Measurements from ENCODE around the gene MRPL51. TPM values are rescaled to one million over a fixed set of nuclear protein-coding genes. Genes with fewer than 3 reads are reported as not detected.

Gene MRPL51
- polyA plus RNA-seq, 1 donor from 2014 or later, result 117 TPM

- TF ChIP-seq POLR2AphosphoS5 (IDR thresholded peaks at IDR 0.05) (no peak), MXI1 (conservative IDR thresholded peaks at IDR 0.05; ENCODE audit: poor library complexity, severe bottlenecking) (no peak), CTCF (IDR thresholded peaks at IDR 0.05; ENCODE audit: poor library complexity, severe bottlenecking) (no peak), EZH2 (IDR thresholded peaks at IDR 0.05; ENCODE audit: borderline replicate concordance, insufficient read depth, low read length, poor library complexity, severe bottlenecking) (no peak), SMC3 (conservative IDR thresholded peaks at IDR 0.05; ENCODE audit: poor library complexity) (no peak), REST (IDR thresholded peaks at IDR 0.05; ENCODE audit: borderline replicate concordance) (no peak), TAF1 (IDR thresholded peaks at IDR 0.05; ENCODE audit: low read depth) (no peak), EP300 (conservative IDR thresholded peaks at IDR 0.05; ENCODE audit: poor library complexity, severe bottlenecking) (no peak), RAD21 (conservative IDR thresholded peaks at IDR 0.05) (no peak)
- Histone ChIP-seq H3K9me3 (ENCODE audit: low read length) (no peaks in the 10 kb centered on the region), H3K36me3 (ENCODE audit: insufficient read depth, low read length) (no peaks in the 10 kb centered on the region), H3K9ac (ENCODE audit: low read length) (no peak overlapping the region), H3K79me2 (replicated peaks; ENCODE audit: insufficient read depth, low read length) (no peaks in the 10 kb centered on the region), H2AFZ (ENCODE audit: low read depth, low read length) (no peak overlapping the region), H3K4me3 (ENCODE audit: low read length) (no peak overlapping the region), H4K20me1 (ENCODE audit: insufficient read depth) (no peaks in the 10 kb centered on the region), H3F3A (ENCODE audit: insufficient read depth, low read length, poor library complexity, severe bottlenecking) (no peaks in the 10 kb centered on the region), H3K9me2 (ENCODE audit: insufficient read depth, low read length) (no peaks in the 10 kb centered on the region), H3K4me2 (ENCODE audit: low read length) (no peak overlapping the region), H3K27ac (ENCODE audit: low read length) (no peak overlapping the region), H3K27me3 (ENCODE audit: insufficient read depth, low read depth, low read length) (no peaks in the 10 kb centered on the region)
These were observed 34.1 kb downstream of the MRPL51 start for GRCh38 chr12:6459004-6459337.

DNA sequence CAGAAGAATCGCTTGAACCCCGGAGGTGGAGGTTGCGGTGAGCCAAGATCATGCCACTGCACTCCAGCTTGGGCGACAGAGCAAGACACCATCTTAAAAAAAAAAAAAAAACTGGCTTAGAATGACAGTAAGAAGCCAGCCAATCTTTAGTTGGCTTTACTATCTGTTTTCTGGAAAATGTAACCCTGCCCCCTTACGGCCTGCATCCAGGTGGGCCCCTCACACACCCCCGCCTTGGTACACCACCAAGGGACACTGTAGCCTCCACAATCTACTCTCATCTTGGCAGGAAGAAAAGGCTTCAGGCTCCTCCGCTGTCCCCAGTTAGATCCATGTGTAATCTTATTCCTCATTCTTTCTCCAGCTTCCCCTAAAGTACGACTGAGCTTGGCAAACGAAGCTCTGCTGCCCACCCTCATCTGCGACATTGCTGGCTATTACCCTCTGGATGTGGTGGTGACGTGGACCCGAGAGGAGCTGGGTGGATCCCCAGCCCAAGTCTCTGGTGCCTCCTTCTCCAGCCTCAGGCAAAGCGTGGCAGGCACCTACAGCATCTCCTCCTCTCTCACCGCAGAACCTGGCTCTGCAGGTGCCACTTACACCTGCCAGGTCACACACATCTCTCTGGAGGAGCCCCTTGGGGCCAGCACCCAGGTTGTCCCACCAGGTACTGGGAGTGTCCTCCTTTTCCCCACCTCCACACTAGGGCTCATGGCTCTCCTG lies 34.6 kb downstream of the MRPL51 start:
- Histone ChIP-seq H3K27me3 (ENCODE audit: insufficient read depth, low read depth, low read length) (no peaks in the 10 kb centered on the region), H3F3A (ENCODE audit: insufficient read depth, low read length, poor library complexity, severe bottlenecking) (no peaks in the 10 kb centered on the region), H4K20me1 (ENCODE audit: insufficient read depth) (no peaks in the 10 kb centered on the region), H3K9ac (ENCODE audit: low read length) (no peak overlapping the region), H3K36me3 (ENCODE audit: insufficient read depth, low read length) (no peaks in the 10 kb centered on the region), H3K9me3 (ENCODE audit: low read length) (no peaks in the 10 kb centered on the region), H3K4me3 (ENCODE audit: low read length) (no peak overlapping the region), H3K4me2 (ENCODE audit: low read length) (no peak overlapping the region), H3K79me2 (replicated peaks; ENCODE audit: insufficient read depth, low read length) (no peaks in the 10 kb centered on the region), H2AFZ (ENCODE audit: low read depth, low read length) (no peak overlapping the region), H3K9me2 (ENCODE audit: insufficient read depth, low read length) (no peaks in the 10 kb centered on the region), H3K27ac (ENCODE audit: low read length) (no peak overlapping the region)
- TF ChIP-seq EZH2 (IDR thresholded peaks at IDR 0.05; ENCODE audit: borderline replicate concordance, insufficient read depth, low read length, poor library complexity, severe bottlenecking) (no peak), CTCF (IDR thresholded peaks at IDR 0.05; ENCODE audit: poor library complexity, severe bottlenecking) (no peak), EP300 (conservative IDR thresholded peaks at IDR 0.05; ENCODE audit: poor library complexity, severe bottlenecking) (no peak), TAF1 (IDR thresholded peaks at IDR 0.05; ENCODE audit: low read depth) (no peak), REST (IDR thresholded peaks at IDR 0.05; ENCODE audit: borderline replicate concordance) (no peak), SMC3 (conservative IDR thresholded peaks at IDR 0.05; ENCODE audit: poor library complexity) (no peak), RAD21 (conservative IDR thresholded peaks at IDR 0.05) (no peak), MXI1 (conservative IDR thresholded peaks at IDR 0.05; ENCODE audit: poor library complexity, severe bottlenecking) (no peak)

Measured in neural cell (in vitro differentiated cells).